ENCODE results near the gene BMERB1. TPM values are rescaled to one million over a fixed set of nuclear protein-coding genes. Genes with fewer than 3 reads are reported as not detected.
"Not testable (repeated sequence)": the region's sequence is repeated elsewhere in the genome, so short reads cannot be mapped to it uniquely, and the experiment has no call there.

BMERB1 gene
- total RNA-seq, 1 donor from 2014 or later, result 17.4 TPM

GRCh38 chr16:15606518-15607220, 172.3 kb downstream of the BMERB1 start:
- Mint-ChIP-seq H3K9me3 (no peaks in the 10 kb centered on the region), H3K4me1 (ENCODE audit: low read depth) (peaks cover 21% of the 10 kb centered on the region), H3K27me3 (ENCODE audit: insufficient read depth) (no peaks in the 10 kb centered on the region), H3K36me3 (ENCODE audit: low read depth) (peaks cover 57% of the 10 kb centered on the region), H3K4me3 (no peak overlapping the region), H3K27ac (peak overlapping the region; percentile 42)
- no peak for DNase-seq (ENCODE audit: low spot score)
- intact Hi-C loops (cut with micrococcal nuclease), result no loop called here

DNA sequence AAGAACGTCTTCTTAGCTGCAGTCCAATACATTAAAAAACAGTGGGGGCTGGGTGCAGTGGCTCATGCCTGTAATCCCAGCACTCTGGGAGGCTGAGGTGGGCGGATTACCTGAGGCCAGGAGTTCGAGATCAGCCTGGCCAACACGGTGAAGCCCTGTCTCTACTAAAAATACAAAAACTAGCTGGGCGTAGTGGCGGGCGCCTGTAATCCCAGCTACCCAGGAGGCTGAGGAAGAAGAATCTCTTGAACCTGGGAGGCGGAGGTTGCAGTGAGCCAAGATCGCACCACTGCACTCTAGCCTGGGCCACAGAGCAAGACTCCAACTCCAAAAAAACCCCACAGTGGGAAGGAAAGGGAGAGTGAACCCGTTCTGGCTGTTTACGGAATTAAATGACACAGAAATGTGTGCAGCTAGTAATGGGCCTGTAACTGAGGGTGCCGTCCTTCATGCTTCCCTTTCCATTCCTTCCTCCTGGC, 172.9 kb downstream of the BMERB1 start:
- H3K27me3 Mint-ChIP-seq (ENCODE audit: insufficient read depth); H3K9me3 Mint-ChIP-seq; intact Hi-C loops (cut with micrococcal nuclease); DNase-seq (ENCODE audit: low spot score); H3K4me3 Mint-ChIP-seq: not testable (repeated sequence)
- Mint-ChIP-seq H3K36me3 (ENCODE audit: low read depth) (peaks cover 56% of the 10 kb centered on the region), H3K4me1 (ENCODE audit: low read depth) (peaks cover 17% of the 10 kb centered on the region), H3K27ac (peak overlapping the region; percentile 42)

DNA sequence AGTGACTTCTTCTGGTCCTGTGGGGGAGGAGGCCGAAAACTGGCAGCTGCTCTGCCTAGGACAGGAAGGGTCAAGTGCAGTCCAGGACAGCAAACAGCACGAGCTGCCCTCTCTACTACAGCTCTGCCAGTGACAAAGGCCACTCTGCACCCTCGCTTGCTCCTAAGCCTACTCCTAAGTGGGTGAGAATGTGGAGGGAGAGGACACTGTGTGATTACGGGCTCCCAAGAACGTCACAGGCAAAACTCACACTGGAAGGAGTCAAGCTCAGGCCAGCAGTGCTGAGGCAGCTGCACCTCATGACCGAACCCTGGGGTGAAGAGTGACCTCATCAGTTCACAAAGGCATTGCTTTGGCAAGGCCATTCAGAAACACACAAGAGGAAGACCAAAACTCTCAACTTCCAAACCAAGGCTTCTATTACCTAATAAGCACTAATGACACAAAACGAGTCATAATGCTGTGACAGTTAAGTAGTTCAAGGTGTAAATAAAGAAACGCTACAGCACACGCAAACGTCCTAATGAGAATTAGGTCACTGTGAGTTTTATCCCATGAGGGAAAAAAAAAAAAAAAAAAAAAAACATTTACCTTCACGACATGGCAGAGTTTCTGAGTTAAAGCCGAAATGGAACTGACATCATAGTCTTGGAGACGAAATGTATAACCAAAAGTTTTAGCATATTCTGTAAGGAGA, 173.5 kb downstream of the BMERB1 start:
- intact Hi-C loops (cut with micrococcal nuclease), result no loop called here
- no peak for DNase-seq (ENCODE audit: low spot score)
- Mint-ChIP-seq H3K4me1 (ENCODE audit: low read depth) (peaks cover 14% of the 10 kb centered on the region), H3K4me3 (no peak overlapping the region), H3K27ac (no peak overlapping the region), H3K9me3 (no peaks in the 10 kb centered on the region), H3K27me3 (ENCODE audit: insufficient read depth) (no peaks in the 10 kb centered on the region), H3K36me3 (ENCODE audit: low read depth) (peaks cover 58% of the 10 kb centered on the region)

GRCh38 chr16:15608398-15609285, 174.3 kb downstream of the BMERB1 start:
- H3K9me3 Mint-ChIP-seq, result no peaks in the 10 kb centered on the region
- peaks cover 14% of the 10 kb centered on the region for H3K4me1 Mint-ChIP-seq (ENCODE audit: low read depth)
- no peak overlapping the region for H3K27ac Mint-ChIP-seq
- DNase-seq (ENCODE audit: low spot score), result no peak
- no peaks in the 10 kb centered on the region for H3K27me3 Mint-ChIP-seq (ENCODE audit: insufficient read depth)
- intact Hi-C loops (cut with micrococcal nuclease), result no loop called here
- peaks cover 55% of the 10 kb centered on the region for H3K36me3 Mint-ChIP-seq (ENCODE audit: low read depth)
- no peak overlapping the region for H3K4me3 Mint-ChIP-seq

DNA sequence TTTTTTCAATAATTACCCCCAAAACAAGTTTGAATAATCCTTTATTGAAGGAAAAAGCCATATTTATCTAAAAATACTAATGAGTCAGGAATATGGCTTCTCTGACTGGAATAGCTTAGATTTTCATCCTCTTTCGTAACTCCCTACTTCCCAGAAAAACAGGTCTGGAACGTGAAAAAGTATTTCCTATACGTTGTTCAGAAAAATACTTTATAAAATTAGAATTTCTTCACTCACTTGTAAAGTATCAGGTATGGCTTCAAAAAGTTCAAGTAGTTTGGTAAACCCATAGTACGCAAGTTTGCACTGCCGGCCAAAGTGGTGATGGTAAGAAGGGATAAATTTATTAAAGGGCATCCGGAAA, 174.9 kb downstream of the BMERB1 start:
- no peak for DNase-seq (ENCODE audit: low spot score)
- no peak overlapping the region for H3K4me3 Mint-ChIP-seq
- no peaks in the 10 kb centered on the region for H3K27me3 Mint-ChIP-seq (ENCODE audit: insufficient read depth)
- intact Hi-C loops (cut with micrococcal nuclease), result no loop called here
- H3K4me1 Mint-ChIP-seq (ENCODE audit: low read depth), result peaks cover 14% of the 10 kb centered on the region
- H3K36me3 Mint-ChIP-seq (ENCODE audit: low read depth), result peaks cover 52% of the 10 kb centered on the region
- H3K9me3 Mint-ChIP-seq, result no peaks in the 10 kb centered on the region
- no peak overlapping the region for H3K27ac Mint-ChIP-seq

DNA sequence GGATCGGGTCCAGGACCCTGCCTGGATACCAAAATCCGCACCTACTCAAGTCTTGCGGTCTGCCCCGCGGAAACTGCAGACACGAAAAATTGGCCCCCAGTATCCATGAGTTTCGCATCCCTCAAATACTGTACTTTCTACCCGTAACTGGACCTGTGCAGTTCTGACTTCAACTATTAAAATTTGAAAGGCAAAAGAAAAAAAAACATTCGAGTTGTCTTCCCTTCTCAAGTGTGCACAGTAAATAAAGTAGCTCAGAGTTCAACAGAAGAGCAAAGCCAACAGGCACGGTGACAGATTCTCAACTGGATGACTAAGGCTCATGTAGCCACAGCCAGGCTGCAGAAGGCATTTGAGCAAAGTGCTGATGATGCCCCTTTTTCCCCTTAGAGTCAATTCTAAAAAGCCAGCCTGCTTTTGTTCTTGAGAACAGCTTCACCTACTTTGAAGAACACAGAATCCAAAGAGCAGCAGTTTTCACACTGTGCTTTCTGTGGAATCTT, 176.0 kb downstream of the BMERB1 start:
- Mint-ChIP-seq H3K36me3 (ENCODE audit: low read depth) (peaks cover 52% of the 10 kb centered on the region), H3K27ac (no peak overlapping the region), H3K4me1 (ENCODE audit: low read depth) (peaks cover 14% of the 10 kb centered on the region), H3K27me3 (ENCODE audit: insufficient read depth) (no peaks in the 10 kb centered on the region), H3K4me3 (no peak overlapping the region), H3K9me3 (no peaks in the 10 kb centered on the region)
- intact Hi-C loops (cut with micrococcal nuclease), result no loop called here
- DNase-seq (ENCODE audit: low spot score), result no peak

DNA sequence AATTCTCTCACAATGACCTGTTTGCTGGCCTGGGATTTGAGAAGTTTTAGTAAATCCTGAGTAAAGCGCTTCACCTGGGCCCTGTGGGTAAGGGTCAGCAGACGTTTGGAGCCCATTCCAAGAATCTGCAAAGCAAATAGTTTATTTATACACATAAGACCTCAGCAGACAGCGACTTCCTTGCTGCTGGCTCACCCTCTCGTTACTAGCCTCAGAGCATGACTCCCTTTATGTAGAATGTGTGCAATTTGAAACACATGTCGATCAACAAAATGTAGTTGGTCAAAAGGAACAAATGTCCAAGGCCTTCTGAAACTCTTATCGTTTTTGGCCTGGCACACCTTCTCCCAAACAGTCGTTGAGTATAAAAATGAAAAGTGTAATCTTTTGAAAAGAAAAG, 177.2 kb downstream of the BMERB1 start:
- no peak overlapping the region for H3K4me3 Mint-ChIP-seq

GRCh38 chr16:15613676-15614075, 179.3 kb downstream of the BMERB1 start:
- Mint-ChIP-seq H3K4me1 (ENCODE audit: low read depth) (peaks cover 7% of the 10 kb centered on the region), H3K36me3 (ENCODE audit: low read depth) (peaks cover 52% of the 10 kb centered on the region), H3K27me3 (ENCODE audit: insufficient read depth) (no peaks in the 10 kb centered on the region), H3K27ac (no peak overlapping the region), H3K9me3 (no peaks in the 10 kb centered on the region), H3K4me3 (no peak overlapping the region)
- DNase-seq (ENCODE audit: low spot score), result no peak
- intact Hi-C loops (cut with micrococcal nuclease), result no loop called here

More for the DNA sequence above, 177.2 kb downstream of the BMERB1 start:
- peaks cover 52% of the 10 kb centered on the region for H3K36me3 Mint-ChIP-seq (ENCODE audit: low read depth)
- no peak for DNase-seq (ENCODE audit: low spot score)
- H3K27ac Mint-ChIP-seq, result no peak overlapping the region
- H3K27me3 Mint-ChIP-seq (ENCODE audit: insufficient read depth), result no peaks in the 10 kb centered on the region
- H3K9me3 Mint-ChIP-seq, result no peaks in the 10 kb centered on the region
- peaks cover 7% of the 10 kb centered on the region for H3K4me1 Mint-ChIP-seq (ENCODE audit: low read depth)
- intact Hi-C loops (cut with micrococcal nuclease), result no loop called here

GRCh38 chr16:15616012-15616411, 181.6 kb downstream of the BMERB1 start:
- no peak overlapping the region for H3K27ac Mint-ChIP-seq
- H3K27me3 Mint-ChIP-seq (ENCODE audit: insufficient read depth), result no peaks in the 10 kb centered on the region
- H3K36me3 Mint-ChIP-seq (ENCODE audit: low read depth), result peaks cover 52% of the 10 kb centered on the region
- intact Hi-C loops (cut with micrococcal nuclease), result no loop called here
- H3K4me3 Mint-ChIP-seq, result no peak overlapping the region
- no peak for DNase-seq (ENCODE audit: low spot score)
- no peaks in the 10 kb centered on the region for H3K9me3 Mint-ChIP-seq
- no peaks in the 10 kb centered on the region for H3K4me1 Mint-ChIP-seq (ENCODE audit: low read depth)

- no peak for DNase-seq (ENCODE audit: low spot score)
- Mint-ChIP-seq H3K36me3 (ENCODE audit: low read depth) (peaks cover 51% of the 10 kb centered on the region), H3K27me3 (ENCODE audit: insufficient read depth) (no peaks in the 10 kb centered on the region), H3K4me1 (ENCODE audit: low read depth) (no peaks in the 10 kb centered on the region), H3K4me3 (no peak overlapping the region), H3K9me3 (no peaks in the 10 kb centered on the region), H3K27ac (no peak overlapping the region)
- intact Hi-C loops (cut with micrococcal nuclease), result no loop called here
Measured at GRCh38 chr16:15616475-15617165, 182.2 kb downstream of the BMERB1 start.

DNA sequence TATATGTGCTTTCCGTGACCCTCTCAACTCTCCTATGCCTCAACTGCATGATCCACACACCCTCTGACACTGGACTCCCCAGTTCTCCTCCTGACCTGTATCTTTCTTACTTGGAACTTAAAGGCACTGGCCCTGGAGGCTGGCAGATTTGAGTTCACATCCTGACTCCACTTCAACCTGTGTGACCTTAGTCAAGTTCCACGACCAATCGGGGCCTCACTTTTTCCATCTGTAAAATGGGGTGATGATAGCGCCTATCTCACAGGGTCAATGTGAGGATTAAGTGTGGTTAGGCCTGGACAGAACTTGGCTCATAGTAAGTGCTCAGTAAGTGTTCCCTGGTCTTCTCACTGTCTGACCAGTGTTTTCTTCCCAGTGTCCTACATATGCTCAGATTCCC, 183.5 kb downstream of the BMERB1 start:
- Mint-ChIP-seq H3K4me3 (no peak overlapping the region), H3K27me3 (ENCODE audit: insufficient read depth) (no peaks in the 10 kb centered on the region), H3K9me3 (no peaks in the 10 kb centered on the region), H3K4me1 (ENCODE audit: low read depth) (no peaks in the 10 kb centered on the region), H3K36me3 (ENCODE audit: low read depth) (peaks cover 44% of the 10 kb centered on the region), H3K27ac (peak overlapping the region; percentile 27)
- no peak for DNase-seq (ENCODE audit: low spot score)
- intact Hi-C loops (cut with micrococcal nuclease), result no loop called here

DNA sequence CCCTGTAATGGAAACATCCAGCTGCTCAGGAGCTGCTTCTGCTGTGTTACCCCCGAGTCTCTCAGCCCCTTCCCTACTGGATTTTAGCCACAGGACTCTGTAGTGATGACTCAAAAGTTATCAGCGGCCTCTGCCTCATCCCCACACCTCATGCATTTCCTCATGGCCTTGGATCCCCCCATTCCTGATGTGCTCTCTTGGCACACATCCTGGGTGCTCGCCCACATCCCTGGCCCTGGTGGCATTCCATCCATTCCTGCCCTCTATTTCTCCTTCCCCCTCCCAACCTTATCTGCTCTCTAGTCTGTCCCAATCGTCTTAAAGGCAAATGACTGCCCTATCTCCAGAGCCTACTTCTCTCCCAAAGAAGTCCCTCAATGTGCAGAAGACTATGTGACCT, 184.0 kb downstream of the BMERB1 start:
- Mint-ChIP-seq H3K27me3 (ENCODE audit: insufficient read depth) (no peaks in the 10 kb centered on the region), H3K4me1 (ENCODE audit: low read depth) (no peaks in the 10 kb centered on the region), H3K9me3 (no peaks in the 10 kb centered on the region), H3K27ac (peak overlapping the region; percentile 27), H3K4me3 (no peak overlapping the region), H3K36me3 (ENCODE audit: low read depth) (peaks cover 43% of the 10 kb centered on the region)
- intact Hi-C loops (cut with micrococcal nuclease), result no loop called here
- DNase-seq (ENCODE audit: low spot score), result no peak
